Measurements from ENCODE around the gene ARL2BP.

DNA sequence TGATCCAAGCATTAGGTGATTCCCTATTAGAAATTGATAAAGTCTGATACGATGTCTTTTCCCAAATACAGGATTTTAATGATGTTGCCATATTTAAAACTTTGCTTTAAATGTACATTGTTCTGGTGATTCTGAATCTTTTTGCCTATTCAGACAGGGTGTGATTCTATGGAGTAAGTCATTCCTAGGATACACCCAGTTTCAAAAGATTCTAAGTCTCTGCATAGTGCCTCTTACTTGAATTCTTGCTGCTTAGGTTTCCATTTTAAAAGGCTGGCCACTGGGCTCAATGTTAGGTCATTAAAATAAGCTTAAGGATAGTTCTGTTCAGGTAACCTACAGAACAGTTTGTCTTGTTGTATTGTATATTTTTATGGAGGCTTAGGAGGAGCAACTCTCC, 22.0 kb upstream of the ARL2BP start:
- TF ChIP-seq CTCF (IDR thresholded peaks at IDR 0.05) (no peak), EZH2 (IDR thresholded peaks at IDR 0.05; ENCODE audit: borderline replicate concordance, insufficient read depth, low read depth, low read length, poor library complexity, severe bottlenecking) (no peak)

All from B cell (primary cell).